GF-D8 (cell line): ENCODE data around the gene PLEKHD1.

ENCODE experiments used
- DNase-seq: peaks from one replicate; lab custom pipeline; 2025; lab: John Stamatoyannopoulos, UW

The PLEKHD1 gene

GRCh38 chr14:69547701-69548348, 63.3 kb downstream of the PLEKHD1 start:
- no peak for DNase-seq

- DNase-seq = no peak
These were observed 64.0 kb downstream of the PLEKHD1 start for GRCh38 chr14:69548566-69548965.

GRCh38 chr14:69551511-69551910, 67.0 kb downstream of the PLEKHD1 start:
- no peak for DNase-seq

- DNase-seq = no peak
These were observed 68.7 kb downstream of the PLEKHD1 start for GRCh38 chr14:69553252-69553651.

GRCh38 chr14:69554500-69554899, 70.0 kb downstream of the PLEKHD1 start:
- no peak for DNase-seq

- no peak for DNase-seq
These were observed 74.2 kb downstream of the PLEKHD1 start for GRCh38 chr14:69558774-69559173.

- DNase-seq = no peak
These were observed 75.1 kb downstream of the PLEKHD1 start for GRCh38 chr14:69559581-69560011.

- no peak for DNase-seq
These were observed 76.3 kb downstream of the PLEKHD1 start for GRCh38 chr14:69560826-69561225.

GRCh38 chr14:69561893-69562292, 77.4 kb downstream of the PLEKHD1 start:
- DNase-seq = no peak

- no peak for DNase-seq
These were observed 83.0 kb downstream of the PLEKHD1 start for GRCh38 chr14:69567563-69567962.

GRCh38 chr14:69569859-69570258, 85.3 kb downstream of the PLEKHD1 start:
- no peak for DNase-seq

GRCh38 chr14:69570836-69571330, 86.4 kb downstream of the PLEKHD1 start:
- DNase-seq = no peak

GRCh38 chr14:69571449-69572029, 87.0 kb downstream of the PLEKHD1 start:
- no peak for DNase-seq

- no peak for DNase-seq
These were observed 87.7 kb downstream of the PLEKHD1 start for GRCh38 chr14:69572030-69572840.

- DNase-seq = no peak
These were observed 88.3 kb downstream of the PLEKHD1 start for GRCh38 chr14:69572841-69573135.

GRCh38 chr14:69573205-69573830, 88.8 kb downstream of the PLEKHD1 start:
- no peak for DNase-seq

- DNase-seq = no peak
These were observed 89.3 kb downstream of the PLEKHD1 start for GRCh38 chr14:69573831-69574262.

- no peak for DNase-seq
These were observed 89.9 kb downstream of the PLEKHD1 start, which contains the start of gene CCDC177 for GRCh38 chr14:69574263-69574953. TSS of gene CCDC177 (minus strand) at chr14:69574871. CDS start at chr14:69573622, 1,249 bp downstream.

- DNase-seq = no peak
These were observed 90.4 kb downstream of the PLEKHD1 start for GRCh38 chr14:69574954-69575295.

- DNase-seq = no peak
These were observed 94.9 kb downstream of the PLEKHD1 start for GRCh38 chr14:69579476-69579875.

- no peak for DNase-seq
These were observed 95.6 kb downstream of the PLEKHD1 start for GRCh38 chr14:69580009-69580577.
